ENCODE data around the gene TRAF1.

The TRAF1 gene

GRCh38 chr9:120950421-120951388 is 24.1 kb upstream of the TRAF1 start:
- H3K18ac ChIP-seq (ENCODE audit: low read length), result no peak overlapping the region
- H3K4me2 ChIP-seq (ENCODE audit: low read length), result no peak overlapping the region
- no peak overlapping the region for H3K9ac ChIP-seq (ENCODE audit: low read length)
- H3K79me1 ChIP-seq (ENCODE audit: low read length), result no peaks in the 10 kb centered on the region
- no peak overlapping the region for H4K91ac ChIP-seq (ENCODE audit: low read depth, low read length)
- no peak overlapping the region for H2BK12ac ChIP-seq (ENCODE audit: low read length)
- no peak for DNase-seq
- no peak overlapping the region for H3K14ac ChIP-seq (ENCODE audit: low read length)
- no peaks in the 10 kb centered on the region for H3K4me1 ChIP-seq (ENCODE audit: control insufficient read depth in 1 of 2, insufficient read depth in 2 of 2, low read length in 2 of 2)
- H3K27ac ChIP-seq (ENCODE audit: low read depth, low read length), result no peak overlapping the region
- H2BK5ac ChIP-seq (ENCODE audit: low read depth, low read length, poor library complexity), result no peak overlapping the region
- H3K79me2 ChIP-seq (ENCODE audit: control insufficient read depth, insufficient read depth, low read length, poor library complexity), result no peaks in the 10 kb centered on the region
- no peaks in the 10 kb centered on the region for H3K36me3 ChIP-seq (ENCODE audit: control insufficient read depth in 1 of 2, insufficient read depth in 2 of 2, low read length in 2 of 2)
- no peak overlapping the region for H4K8ac ChIP-seq (ENCODE audit: low read depth, low read length)
- no peak overlapping the region for H3K23ac ChIP-seq (ENCODE audit: low read length)
- WGBS (ENCODE audit: extremely low coverage, insufficient coverage, insufficient read length), result no CpG with 5 or more reads among the region's 8 CpGs
- no peak overlapping the region for H2AK5ac ChIP-seq (ENCODE audit: low read length)
- H4K12ac ChIP-seq (ENCODE audit: low read depth, low read length), result no peak overlapping the region
- H3K9me3 ChIP-seq (ENCODE audit: insufficient read depth, low read depth, low read length), result no peaks in the 10 kb centered on the region
- H3K4ac ChIP-seq (ENCODE audit: low read depth, low read length), result no peak overlapping the region
- H3K27me3 ChIP-seq (ENCODE audit: insufficient read depth, low read length), result no peaks in the 10 kb centered on the region
- no peak overlapping the region for H2BK120ac ChIP-seq (ENCODE audit: insufficient read depth, low read length, poor library complexity)
- H2AFZ ChIP-seq (ENCODE audit: insufficient read depth, low read length, poor library complexity), result no peak overlapping the region
- H3K4me3 ChIP-seq (ENCODE audit: low read depth, low read length), result no peak overlapping the region

DNA sequence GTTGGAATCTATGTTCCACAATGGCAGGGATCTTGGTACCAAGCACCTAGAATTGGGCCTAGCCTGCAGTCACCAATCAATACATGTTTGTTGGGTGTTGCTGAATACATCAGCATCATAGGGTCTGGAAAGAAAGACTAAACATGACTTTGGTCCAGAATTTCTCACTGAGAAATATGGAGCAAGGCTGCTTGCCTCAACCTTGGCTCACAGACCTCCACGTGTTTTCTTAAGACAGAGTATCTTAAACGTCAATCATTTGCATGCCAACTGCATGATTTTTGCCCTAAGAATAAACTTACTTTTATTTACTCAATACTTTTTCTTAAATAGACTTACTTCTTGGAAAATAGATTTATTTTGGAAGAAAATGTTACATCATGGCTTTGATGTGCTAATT is 22.7 kb upstream of the TRAF1 start:
- H2BK12ac ChIP-seq (ENCODE audit: low read length), result no peak overlapping the region
- no peak overlapping the region for H3K27ac ChIP-seq (ENCODE audit: low read depth, low read length)
- DNase-seq, result no peak
- H2AK5ac ChIP-seq (ENCODE audit: low read length), result no peak overlapping the region
- H2BK120ac ChIP-seq (ENCODE audit: insufficient read depth, low read length, poor library complexity), result no peak overlapping the region
- no peaks in the 10 kb centered on the region for H3K79me2 ChIP-seq (ENCODE audit: control insufficient read depth, insufficient read depth, low read length, poor library complexity)
- H2BK5ac ChIP-seq (ENCODE audit: low read depth, low read length, poor library complexity), result no peak overlapping the region
- H3K18ac ChIP-seq (ENCODE audit: low read length), result no peak overlapping the region
- H3K36me3 ChIP-seq (ENCODE audit: control insufficient read depth in 1 of 2, insufficient read depth in 2 of 2, low read length in 2 of 2), result no peaks in the 10 kb centered on the region
- no peak overlapping the region for H4K12ac ChIP-seq (ENCODE audit: low read depth, low read length)
- no peaks in the 10 kb centered on the region for H3K4me1 ChIP-seq (ENCODE audit: control insufficient read depth in 1 of 2, insufficient read depth in 2 of 2, low read length in 2 of 2)
- no CpG with 5 or more reads among the region's 2 CpGs for WGBS (ENCODE audit: extremely low coverage, insufficient coverage, insufficient read length)
- no peak overlapping the region for H3K4me3 ChIP-seq (ENCODE audit: low read depth, low read length)
- H3K14ac ChIP-seq (ENCODE audit: low read length), result no peak overlapping the region
- H3K79me1 ChIP-seq (ENCODE audit: low read length), result no peaks in the 10 kb centered on the region
- H4K91ac ChIP-seq (ENCODE audit: low read depth, low read length), result no peak overlapping the region
- H3K4me2 ChIP-seq (ENCODE audit: low read length), result no peak overlapping the region
- H3K27me3 ChIP-seq (ENCODE audit: insufficient read depth, low read length), result no peaks in the 10 kb centered on the region
- no peak overlapping the region for H4K8ac ChIP-seq (ENCODE audit: low read depth, low read length)
- no peak overlapping the region for H3K23ac ChIP-seq (ENCODE audit: low read length)
- H2AFZ ChIP-seq (ENCODE audit: insufficient read depth, low read length, poor library complexity), result no peak overlapping the region
- no peak overlapping the region for H3K4ac ChIP-seq (ENCODE audit: low read depth, low read length)
- no peak overlapping the region for H3K9ac ChIP-seq (ENCODE audit: low read length)
- H3K9me3 ChIP-seq (ENCODE audit: insufficient read depth, low read depth, low read length), result no peaks in the 10 kb centered on the region

- Histone ChIP-seq H4K91ac (ENCODE audit: low read depth, low read length) (no peak overlapping the region), H3K18ac (ENCODE audit: low read length) (no peak overlapping the region), H3K14ac (ENCODE audit: low read length) (no peak overlapping the region), H3K79me2 (ENCODE audit: control insufficient read depth, insufficient read depth, low read length, poor library complexity) (no peaks in the 10 kb centered on the region), H2AFZ (ENCODE audit: insufficient read depth, low read length, poor library complexity) (no peak overlapping the region), H3K27ac (ENCODE audit: low read depth, low read length) (no peak overlapping the region), H3K27me3 (ENCODE audit: insufficient read depth, low read length) (no peaks in the 10 kb centered on the region), H4K8ac (ENCODE audit: low read depth, low read length) (no peak overlapping the region), H3K4me2 (ENCODE audit: low read length) (no peak overlapping the region), H4K12ac (ENCODE audit: low read depth, low read length) (no peak overlapping the region), H3K4ac (ENCODE audit: low read depth, low read length) (no peak overlapping the region), H3K36me3 (ENCODE audit: control insufficient read depth in 1 of 2, insufficient read depth in 2 of 2, low read length in 2 of 2) (no peaks in the 10 kb centered on the region), H2BK120ac (ENCODE audit: insufficient read depth, low read length, poor library complexity) (no peak overlapping the region), H3K79me1 (ENCODE audit: low read length) (no peaks in the 10 kb centered on the region), H3K4me1 (ENCODE audit: control insufficient read depth in 1 of 2, insufficient read depth in 2 of 2, low read length in 2 of 2) (no peaks in the 10 kb centered on the region), H3K9ac (ENCODE audit: low read length) (no peak overlapping the region), H3K23ac (ENCODE audit: low read length) (peak overlapping the region; percentile 73), H2BK12ac (ENCODE audit: low read length) (no peak overlapping the region), H3K9me3 (ENCODE audit: insufficient read depth, low read depth, low read length) (no peaks in the 10 kb centered on the region), H3K4me3 (ENCODE audit: low read depth, low read length) (no peak overlapping the region), H2AK5ac (ENCODE audit: low read length) (no peak overlapping the region), H2BK5ac (ENCODE audit: low read depth, low read length, poor library complexity) (no peak overlapping the region)
- WGBS (ENCODE audit: extremely low coverage, insufficient coverage, insufficient read length), result no CpG with 5 or more reads among the region's 1 CpG
- DNase-seq, result no peak
These were observed 22.2 kb upstream of the TRAF1 start for GRCh38 chr9:120948824-120949223.

DNA sequence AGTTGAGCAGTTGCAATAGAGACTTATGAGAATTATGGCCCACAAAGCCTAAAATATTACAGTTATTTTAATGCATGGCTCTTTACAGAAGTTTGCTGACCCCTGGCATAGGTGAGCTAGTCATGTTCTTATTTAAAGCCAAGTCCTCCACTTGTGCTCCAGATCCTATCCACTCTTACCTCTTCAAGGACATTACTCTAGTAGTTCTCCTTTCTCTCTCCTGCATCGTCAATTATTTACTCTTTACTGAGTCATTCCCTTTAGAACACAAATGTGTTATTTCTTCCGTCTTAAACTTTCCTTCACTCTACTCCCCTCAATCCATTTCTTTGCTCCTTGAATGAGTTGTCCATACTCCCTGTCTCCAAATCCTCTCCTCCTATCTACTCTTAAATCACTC is 20.6 kb upstream of the TRAF1 start:
- Histone ChIP-seq H3K27ac (ENCODE audit: low read depth, low read length) (no peak overlapping the region), H3K9ac (ENCODE audit: low read length) (no peak overlapping the region), H3K9me3 (ENCODE audit: insufficient read depth, low read depth, low read length) (no peaks in the 10 kb centered on the region), H4K12ac (ENCODE audit: low read depth, low read length) (no peak overlapping the region), H3K27me3 (ENCODE audit: insufficient read depth, low read length) (no peaks in the 10 kb centered on the region), H2AK5ac (ENCODE audit: low read length) (no peak overlapping the region), H4K8ac (ENCODE audit: low read depth, low read length) (no peak overlapping the region), H2BK5ac (ENCODE audit: low read depth, low read length, poor library complexity) (no peak overlapping the region), H3K23ac (ENCODE audit: low read length) (no peak overlapping the region), H3K79me2 (ENCODE audit: control insufficient read depth, insufficient read depth, low read length, poor library complexity) (no peaks in the 10 kb centered on the region), H4K91ac (ENCODE audit: low read depth, low read length) (no peak overlapping the region), H3K36me3 (ENCODE audit: control insufficient read depth in 1 of 2, insufficient read depth in 2 of 2, low read length in 2 of 2) (no peaks in the 10 kb centered on the region), H3K14ac (ENCODE audit: low read length) (no peak overlapping the region), H2AFZ (ENCODE audit: insufficient read depth, low read length, poor library complexity) (no peak overlapping the region), H3K4ac (ENCODE audit: low read depth, low read length) (no peak overlapping the region), H3K4me3 (ENCODE audit: low read depth, low read length) (no peak overlapping the region), H2BK120ac (ENCODE audit: insufficient read depth, low read length, poor library complexity) (no peak overlapping the region), H3K4me2 (ENCODE audit: low read length) (no peak overlapping the region), H3K4me1 (ENCODE audit: control insufficient read depth in 1 of 2, insufficient read depth in 2 of 2, low read length in 2 of 2) (no peaks in the 10 kb centered on the region), H3K18ac (ENCODE audit: low read length) (no peak overlapping the region), H2BK12ac (ENCODE audit: low read length) (no peak overlapping the region), H3K79me1 (ENCODE audit: low read length) (no peaks in the 10 kb centered on the region)
- WGBS (ENCODE audit: extremely low coverage, insufficient coverage, insufficient read length), result 100% methylated on average over 1 of the region's 2 CpGs
- DNase-seq, result no peak
